OCI-LY3 (cell line): ENCODE measurements around the gene RTP5.

Experiments used
- EZH2phosphoT487 ChIP-seq: fragments of 200-600 bp; shearing (Covaris generic); IDR thresholded peaks from 2 replicates; pipeline ENCODE4 v1.6.1; 2018; ENCODE audit warnings: antibody characterized with exemption, mixed run types, low read depth
- TF ChIP-seq, protein P1 (sequence below): fragments of 200-600, 300-600 bp; sonication (generic); IDR thresholded peaks from 2 replicates; pipeline ENCODE4 v1.5.1; 2014; ENCODE audit warnings: antibody characterized with exemption, low read length, low read depth

GRCh38 chr2:241851325-241852115, 18.0 kb upstream of the RTP5 start:
- TF ChIP-seq, protein P1, sequence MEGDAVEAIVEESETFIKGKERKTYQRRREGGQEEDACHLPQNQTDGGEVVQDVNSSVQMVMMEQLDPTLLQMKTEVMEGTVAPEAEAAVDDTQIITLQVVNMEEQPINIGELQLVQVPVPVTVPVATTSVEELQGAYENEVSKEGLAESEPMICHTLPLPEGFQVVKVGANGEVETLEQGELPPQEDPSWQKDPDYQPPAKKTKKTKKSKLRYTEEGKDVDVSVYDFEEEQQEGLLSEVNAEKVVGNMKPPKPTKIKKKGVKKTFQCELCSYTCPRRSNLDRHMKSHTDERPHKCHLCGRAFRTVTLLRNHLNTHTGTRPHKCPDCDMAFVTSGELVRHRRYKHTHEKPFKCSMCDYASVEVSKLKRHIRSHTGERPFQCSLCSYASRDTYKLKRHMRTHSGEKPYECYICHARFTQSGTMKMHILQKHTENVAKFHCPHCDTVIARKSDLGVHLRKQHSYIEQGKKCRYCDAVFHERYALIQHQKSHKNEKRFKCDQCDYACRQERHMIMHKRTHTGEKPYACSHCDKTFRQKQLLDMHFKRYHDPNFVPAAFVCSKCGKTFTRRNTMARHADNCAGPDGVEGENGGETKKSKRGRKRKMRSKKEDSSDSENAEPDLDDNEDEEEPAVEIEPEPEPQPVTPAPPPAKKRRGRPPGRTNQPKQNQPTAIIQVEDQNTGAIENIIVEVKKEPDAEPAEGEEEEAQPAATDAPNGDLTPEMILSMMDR, result no peak
- no peak for TF ChIP-seq EZH2phosphoT487
